Smooth muscle cell (in vitro differentiated cells): Measurements from ENCODE around the gene TNIK. TPM values are rescaled to one million over a fixed set of nuclear protein-coding genes. Genes with fewer than 3 reads are reported as not detected.

Source experiments
- DNase-seq: peaks from one replicate; lab custom pipeline; 2025; ENCODE audit not compliant: unreplicated experiment; lab: John Stamatoyannopoulos, UW
- H2AFZ ChIP-seq: fragments of 200-600 bp; sonication (generic); 2 replicates; pipeline ENCODE4 v1.6.0; 2016; ENCODE audit warnings: antibody characterized with exemption, low read depth, mild to moderate bottlenecking
- H3F3A ChIP-seq: fragments of 200-600 bp; sonication (generic); 2 replicates; pipeline ENCODE4 v1.6.0; 2017; ENCODE audit warnings: antibody characterized with exemption, low read depth
- H3K27ac ChIP-seq: fragments of 200-600 bp; sonication (generic); 2 replicates; pipeline ENCODE4 v1.5.1; 2016; ENCODE audit warnings: low read depth, mild to moderate bottlenecking
- H3K27me3 ChIP-seq: fragments of 200-600 bp; sonication (generic); 2 replicates; pipeline ENCODE4 v1.6.1; 2016; ENCODE audit warnings: low read depth, mild to moderate bottlenecking
- H3K36me3 ChIP-seq: fragments of 200-600 bp; sonication (generic); 2 replicates; pipeline ENCODE4 v1.5.1; 2016; ENCODE audit warnings: low read depth
- H3K4me1 ChIP-seq: fragments of 200-600 bp; sonication (generic); 2 replicates; pipeline ENCODE4 v1.5.1; 2016; ENCODE audit warnings: low read depth
- H3K4me2 ChIP-seq: fragments of 200-600 bp; sonication (generic); 2 replicates; pipeline ENCODE4 v1.6.0; 2016; ENCODE audit warnings: mild to moderate bottlenecking
- H3K4me3 ChIP-seq: fragments of 200-600 bp; sonication (generic); 2 replicates; pipeline ENCODE4 v1.5.1; 2016; ENCODE audit warnings: mild to moderate bottlenecking
- H3K79me2 ChIP-seq: fragments of 200-600 bp; sonication (generic); 2 replicates; pipeline ENCODE4 v1.6.0; 2016; ENCODE audit warnings: low read depth, mild to moderate bottlenecking
- H3K9ac ChIP-seq: fragments of 200-600 bp; sonication (generic); 2 replicates; pipeline ENCODE4 v1.6.0; 2016; ENCODE audit warnings: low read depth
- H3K9me3 ChIP-seq: fragments of 200-600 bp; sonication (generic); replicated peaks from 2 replicates; pipeline ENCODE4 v1.5.1; 2016; ENCODE audit warnings: low read depth
- H4K20me1 ChIP-seq: fragments of 200-600 bp; sonication (generic); 2 replicates; pipeline ENCODE4 v1.6.0; 2016; ENCODE audit warnings: low read depth
- CTCF ChIP-seq: fragments of 200-600 bp; sonication (generic); IDR thresholded peaks from 2 replicates; pipeline ENCODE4 v1.5.1; 2017; ENCODE audit warnings: borderline replicate concordance, mild to moderate bottlenecking, antibody characterized with exemption; ENCODE audit not compliant: insufficient read depth, poor library complexity, severe bottlenecking
- WGBS: methylation state at CpG from one replicate; pipeline ENCODE4 v1.1.7; 2016; ENCODE audit warnings: low lambda C conversion rate; 5-methylcytosine and 5-hydroxymethylcytosine counted together
- polyA plus RNA-seq: library from polyadenylated mRNA; unstranded; fragments of >200 nt; fragmentation: Nextera tagmentation; extraction: Ambion mirVana; gene quantifications from 2 replicates; pipeline ENCODE4 v1.2.1, GENCODE V29; 2016
- total RNA-seq: library from RNA; depleted of rRNA; stranded (reverse); fragments of >200 nt; gene quantifications from 2 replicates; pipeline ENCODE4 v1.2.3, GENCODE V29; 2014

The TNIK gene
- total and polyA plus RNA-seq, 2 experiments from 2014 or later, result 10.4 to 12.5 TPM

- Histone ChIP-seq H3K9me3 (no peaks in the 10 kb centered on the region), H3K9ac (no peak overlapping the region), H3F3A (no peaks in the 10 kb centered on the region), H3K4me3 (no peak overlapping the region), H4K20me1 (no peaks in the 10 kb centered on the region), H3K4me2 (no peak overlapping the region), H3K4me1 (no peaks in the 10 kb centered on the region), H2AFZ (no peak overlapping the region), H3K27ac (no peak overlapping the region), H3K27me3 (no peaks in the 10 kb centered on the region), H3K79me2 (no peaks in the 10 kb centered on the region), H3K36me3 (no peaks in the 10 kb centered on the region)
- 88% methylated on average over 1 of the region's 1 CpG for WGBS
- DNase-seq, result no peak
- TF ChIP-seq CTCF, result no peak
Measured at GRCh38 chr3:171169866-171170265, 290.3 kb downstream of the TNIK start.

GRCh38 chr3:171169443-171169842, 290.8 kb downstream of the TNIK start:
- H3K27me3 ChIP-seq, result no peaks in the 10 kb centered on the region
- H3K9me3 ChIP-seq, result no peaks in the 10 kb centered on the region
- no peaks in the 10 kb centered on the region for H3F3A ChIP-seq
- no peak overlapping the region for H3K4me2 ChIP-seq
- WGBS, result 67% methylated on average over 2 of the region's 2 CpGs
- H3K36me3 ChIP-seq, result no peaks in the 10 kb centered on the region
- H3K27ac ChIP-seq, result no peak overlapping the region
- no peaks in the 10 kb centered on the region for H3K4me1 ChIP-seq
- H3K9ac ChIP-seq, result no peak overlapping the region
- H3K4me3 ChIP-seq, result no peak overlapping the region
- DNase-seq, result no peak
- no peak overlapping the region for H2AFZ ChIP-seq
- no peaks in the 10 kb centered on the region for H3K79me2 ChIP-seq
- no peaks in the 10 kb centered on the region for H4K20me1 ChIP-seq
- TF ChIP-seq CTCF, result no peak

- whole genome bisulfite sequencing, result 95% methylated on average over 4 of the region's 4 CpGs
- H3K27me3 ChIP-seq, result no peaks in the 10 kb centered on the region
- H3F3A ChIP-seq, result no peaks in the 10 kb centered on the region
- H3K79me2 ChIP-seq, result no peaks in the 10 kb centered on the region
- DNase-seq, result no peak
- no peaks in the 10 kb centered on the region for H3K4me1 ChIP-seq
- no peak overlapping the region for H3K27ac ChIP-seq
- TF ChIP-seq CTCF, result peak; percentile 0
- no peak overlapping the region for H3K9ac ChIP-seq
- no peaks in the 10 kb centered on the region for H3K9me3 ChIP-seq
- H2AFZ ChIP-seq, result no peak overlapping the region
- no peaks in the 10 kb centered on the region for H3K36me3 ChIP-seq
- H4K20me1 ChIP-seq, result no peaks in the 10 kb centered on the region
- H3K4me3 ChIP-seq, result no peak overlapping the region
- H3K4me2 ChIP-seq, result no peak overlapping the region
Measured at GRCh38 chr3:171168551-171168950, 291.7 kb downstream of the TNIK start.

- H3K4me2 ChIP-seq, result no peak overlapping the region
- H2AFZ ChIP-seq, result no peak overlapping the region
- no peaks in the 10 kb centered on the region for H3K9me3 ChIP-seq
- no peak overlapping the region for H3K9ac ChIP-seq
- no peak overlapping the region for H3K4me3 ChIP-seq
- DNase-seq, result no peak
- 79% methylated on average over 5 of the region's 5 CpGs for WGBS
- H4K20me1 ChIP-seq, result no peaks in the 10 kb centered on the region
- no peaks in the 10 kb centered on the region for H3K4me1 ChIP-seq
- peaks cover 2% of the 10 kb centered on the region for H3K36me3 ChIP-seq
- H3K27me3 ChIP-seq, result no peaks in the 10 kb centered on the region
- no peak overlapping the region for H3K27ac ChIP-seq
- no peaks in the 10 kb centered on the region for H3F3A ChIP-seq
- TF ChIP-seq CTCF, result peak; percentile 19
- H3K79me2 ChIP-seq, result no peaks in the 10 kb centered on the region
Measured at GRCh38 chr3:171168086-171168485, 292.1 kb downstream of the TNIK start.
